Stimulated activated CD8-positive, alpha-beta memory T cell treated with anti-CD3 and anti-CD28 coated beads, Interleukin-2, amount 100 ng/mL, for 1 hour (primary cell): ENCODE results near the gene RANBP17.

Experiments
- DNase-seq, 2 donors: peaks; one replicate each; pipeline ENCODE4 v3.0.0-alpha.2; 2020; ENCODE audit warnings: low read depth in 2 of 2

The RANBP17 gene

GRCh38 chr5:171249460-171249859 lies 387.6 kb downstream of the RANBP17 start:
- DNase-seq: no peak

DNA sequence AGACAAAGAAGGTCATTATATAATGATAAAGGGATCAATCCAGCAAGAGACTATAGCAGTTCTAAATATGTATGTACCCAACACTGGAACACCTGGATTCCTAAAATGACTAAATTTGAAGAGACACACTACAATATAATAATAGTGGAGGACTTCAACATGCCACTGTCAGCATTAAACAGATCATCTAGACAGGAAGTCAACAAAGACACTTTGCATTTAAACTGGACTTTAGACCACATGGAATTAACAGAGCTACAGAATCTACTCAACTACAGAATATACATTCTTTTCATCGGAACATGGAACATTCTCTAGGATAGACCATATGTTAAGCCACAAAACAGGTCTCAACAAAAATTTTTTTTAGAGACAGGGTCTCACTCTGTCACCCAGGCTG lies 388.9 kb downstream of the RANBP17 start:
- DNase-seq: no peak

DNA sequence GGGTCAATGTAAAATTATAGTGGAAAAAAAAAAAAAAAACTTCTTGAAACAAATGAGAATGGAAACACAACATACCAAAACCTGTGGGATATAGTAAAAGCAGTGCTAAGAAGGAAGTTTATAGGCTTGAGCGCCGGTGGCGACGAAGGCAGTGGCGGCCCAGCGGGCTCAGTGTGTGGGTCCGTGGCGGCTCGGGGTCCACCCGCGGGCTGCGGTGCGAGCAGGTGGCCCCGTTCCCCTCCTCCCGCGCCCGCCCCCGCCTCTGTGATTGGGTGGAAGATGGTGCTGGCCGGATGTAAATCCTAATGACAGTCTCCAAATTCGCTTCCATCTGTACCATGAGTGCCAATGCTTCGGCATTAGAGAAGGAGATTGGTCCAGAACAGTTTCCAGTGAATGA lies 389.7 kb downstream of the RANBP17 start:
- DNase-seq: no peak

GRCh38 chr5:171252674-171253073 lies 390.9 kb downstream of the RANBP17 start:
- DNase-seq: no peak

GRCh38 chr5:171258737-171259415 lies 397.1 kb downstream of the RANBP17 start:
- DNase-seq: no peak

- DNase-seq: no peak
These were observed 399.5 kb downstream of the RANBP17 start for GRCh38 chr5:171261361-171261760.

GRCh38 chr5:171261904-171262303 lies 400.1 kb downstream of the RANBP17 start:
- no peak for DNase-seq

- DNase-seq: no peak
These were observed 401.4 kb downstream of the RANBP17 start for GRCh38 chr5:171263181-171263580.

GRCh38 chr5:171264843-171265242 lies 403.0 kb downstream of the RANBP17 start:
- DNase-seq: no peak

DNA sequence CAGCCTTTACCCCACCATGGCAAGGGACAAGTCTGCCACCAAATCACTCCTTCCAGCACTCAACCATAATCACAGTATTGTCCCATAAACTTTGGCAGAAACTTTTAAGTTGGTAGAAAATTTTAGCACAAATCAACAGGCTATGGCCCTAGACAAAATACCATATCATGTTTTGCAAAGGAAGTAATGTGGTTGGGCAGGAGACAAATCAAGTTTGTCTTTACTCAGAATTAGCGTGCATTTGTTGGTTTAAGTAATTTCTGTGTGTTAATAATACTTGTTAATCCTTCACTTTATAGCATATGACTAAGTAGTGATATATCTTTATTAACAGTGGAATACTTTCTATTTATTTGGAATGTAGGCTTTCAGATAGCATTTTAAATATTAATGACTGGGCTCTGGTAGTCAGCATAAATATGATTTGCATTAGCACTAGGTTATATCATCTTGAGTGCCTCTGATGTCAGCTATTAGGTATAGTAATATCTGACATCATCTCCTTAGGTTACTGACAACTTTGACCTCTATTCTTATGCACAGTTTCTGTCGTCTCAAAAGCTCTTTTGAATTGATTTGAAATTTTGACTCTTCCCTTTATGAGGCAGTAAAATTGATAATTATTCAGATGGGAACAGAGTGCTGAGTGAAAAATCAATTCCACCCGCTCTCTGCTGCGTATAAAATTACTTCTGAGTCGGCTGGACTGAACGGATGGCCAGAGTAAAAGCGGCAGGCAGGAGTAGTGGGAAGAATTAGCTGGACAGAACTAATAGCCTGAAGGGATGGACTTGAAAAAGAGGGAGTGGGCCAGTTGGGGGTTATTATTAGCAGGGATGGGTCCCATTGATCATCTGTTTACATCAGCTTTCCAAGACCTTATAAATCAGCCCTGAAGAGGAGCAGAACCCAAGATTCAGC lies 407.1 kb downstream of the RANBP17 start:
- DNase-seq: no peak

GRCh38 chr5:171269717-171270116 lies 407.9 kb downstream of the RANBP17 start:
- DNase-seq: no peak

GRCh38 chr5:171270136-171270535 lies 408.3 kb downstream of the RANBP17 start:
- DNase-seq: no peak

- no peak for DNase-seq
These were observed 410.0 kb downstream of the RANBP17 start for GRCh38 chr5:171271798-171272197.

GRCh38 chr5:171272996-171273970 lies 411.5 kb downstream of the RANBP17 start:
- DNase-seq: no peak

DNA sequence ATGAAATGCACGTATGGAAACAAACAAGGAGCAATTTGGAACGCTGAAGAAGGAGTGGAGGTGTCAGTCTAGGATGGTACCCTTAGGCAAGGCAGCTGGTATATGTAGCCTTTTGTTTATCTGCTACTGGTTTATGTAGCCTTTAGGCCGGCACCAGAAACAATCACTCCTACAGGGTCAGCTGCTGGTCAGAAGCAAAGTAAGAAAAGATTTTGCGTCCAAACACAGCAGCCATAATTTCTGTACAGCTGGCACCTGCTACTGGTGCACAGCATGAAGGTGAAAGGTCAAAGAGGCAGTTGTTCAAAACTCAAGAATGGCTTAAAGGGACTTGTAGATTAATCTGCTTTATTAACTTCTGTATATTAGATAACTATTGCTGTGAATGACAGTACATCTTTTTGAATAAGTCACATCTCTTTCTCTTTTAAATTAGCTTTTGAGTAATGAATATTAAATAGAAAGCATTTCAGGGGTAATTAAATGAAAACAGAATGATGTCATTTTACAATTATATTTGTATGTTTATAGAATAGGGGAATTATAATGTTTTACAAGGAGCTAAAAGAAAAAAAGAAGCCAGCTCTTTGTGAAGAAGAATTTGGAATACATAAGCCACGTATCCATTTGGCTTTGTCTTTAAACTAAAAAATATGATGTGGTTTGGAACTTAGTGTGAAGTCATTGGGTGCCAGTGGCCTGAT lies 414.2 kb downstream of the RANBP17 start:
- no peak for DNase-seq

GRCh38 chr5:171283753-171284152 lies 421.9 kb downstream of the RANBP17 start:
- no peak for DNase-seq

GRCh38 chr5:171285465-171285864 lies 423.6 kb downstream of the RANBP17 start:
- no peak for DNase-seq

DNA sequence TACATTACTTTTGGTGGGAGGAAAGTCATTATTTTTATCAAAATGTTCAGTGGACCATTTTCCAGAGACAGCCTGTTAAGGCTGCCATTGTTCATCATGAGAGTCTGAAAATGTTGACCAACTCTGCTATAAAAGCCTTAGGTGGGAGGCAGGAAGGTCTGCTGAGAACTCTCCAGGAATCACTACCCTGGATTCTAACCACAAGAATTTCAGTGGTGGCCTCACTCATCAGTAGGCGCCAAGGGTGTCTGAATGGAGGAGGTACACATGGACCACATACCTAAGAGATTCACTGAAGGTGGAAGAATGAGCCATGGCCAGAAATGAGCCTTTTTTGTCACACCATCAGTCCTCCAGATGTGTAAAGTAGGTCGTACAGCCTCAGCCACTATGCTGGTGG lies 426.2 kb downstream of the RANBP17 start:
- no peak for DNase-seq

- DNase-seq: no peak
These were observed 429.6 kb downstream of the RANBP17 start for GRCh38 chr5:171291371-171291770.

- DNase-seq: no peak
These were observed 433.5 kb downstream of the RANBP17 start for GRCh38 chr5:171295299-171295698.

- no peak for DNase-seq
These were observed 434.0 kb downstream of the RANBP17 start for GRCh38 chr5:171295801-171296200.
